Measurements from ENCODE around the gene LGALS1.

Gene LGALS1

DNA sequence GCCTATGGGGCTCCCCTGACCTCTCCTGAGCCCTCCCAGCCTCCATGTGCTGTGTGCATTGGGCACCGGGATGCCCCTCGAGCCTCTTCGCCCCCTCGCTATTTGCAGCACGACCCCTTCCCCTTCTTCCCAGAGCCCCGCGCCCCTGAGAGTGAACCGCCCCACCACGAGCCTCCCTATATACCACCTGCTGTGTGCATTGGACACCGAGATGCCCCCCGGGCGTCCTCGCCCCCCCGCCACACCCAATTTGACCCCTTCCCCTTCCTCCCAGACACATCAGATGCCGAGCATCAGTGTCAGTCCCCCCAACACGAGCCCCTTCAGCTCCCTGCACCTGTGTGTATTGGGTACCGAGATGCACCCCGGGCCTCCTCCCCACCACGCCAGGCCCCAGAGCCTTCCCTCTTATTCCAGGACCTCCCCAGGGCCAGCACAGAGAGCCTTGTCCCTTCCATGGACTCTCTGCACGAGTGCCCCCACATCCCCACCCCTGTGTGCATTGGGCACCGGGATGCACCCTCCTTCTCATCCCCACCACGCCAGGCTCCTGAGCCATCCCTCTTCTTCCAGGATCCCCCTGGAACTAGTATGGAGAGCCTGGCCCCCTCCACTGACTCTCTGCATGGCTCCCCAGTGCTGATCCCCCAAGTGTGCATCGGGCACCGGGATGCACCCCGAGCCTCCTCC, 50.3 kb downstream of the LGALS1 start:
- H3K4me3 ChIP-seq (ENCODE audit: low read depth, low read length): no peak overlapping the region
- TF ChIP-seq, protein P1, sequence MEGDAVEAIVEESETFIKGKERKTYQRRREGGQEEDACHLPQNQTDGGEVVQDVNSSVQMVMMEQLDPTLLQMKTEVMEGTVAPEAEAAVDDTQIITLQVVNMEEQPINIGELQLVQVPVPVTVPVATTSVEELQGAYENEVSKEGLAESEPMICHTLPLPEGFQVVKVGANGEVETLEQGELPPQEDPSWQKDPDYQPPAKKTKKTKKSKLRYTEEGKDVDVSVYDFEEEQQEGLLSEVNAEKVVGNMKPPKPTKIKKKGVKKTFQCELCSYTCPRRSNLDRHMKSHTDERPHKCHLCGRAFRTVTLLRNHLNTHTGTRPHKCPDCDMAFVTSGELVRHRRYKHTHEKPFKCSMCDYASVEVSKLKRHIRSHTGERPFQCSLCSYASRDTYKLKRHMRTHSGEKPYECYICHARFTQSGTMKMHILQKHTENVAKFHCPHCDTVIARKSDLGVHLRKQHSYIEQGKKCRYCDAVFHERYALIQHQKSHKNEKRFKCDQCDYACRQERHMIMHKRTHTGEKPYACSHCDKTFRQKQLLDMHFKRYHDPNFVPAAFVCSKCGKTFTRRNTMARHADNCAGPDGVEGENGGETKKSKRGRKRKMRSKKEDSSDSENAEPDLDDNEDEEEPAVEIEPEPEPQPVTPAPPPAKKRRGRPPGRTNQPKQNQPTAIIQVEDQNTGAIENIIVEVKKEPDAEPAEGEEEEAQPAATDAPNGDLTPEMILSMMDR (IDR thresholded peaks at IDR 0.05; ENCODE audit: low read depth, low read length, missing control alignments): no peak
- no peak for DNase-seq (ENCODE audit: low read depth)

DNA sequence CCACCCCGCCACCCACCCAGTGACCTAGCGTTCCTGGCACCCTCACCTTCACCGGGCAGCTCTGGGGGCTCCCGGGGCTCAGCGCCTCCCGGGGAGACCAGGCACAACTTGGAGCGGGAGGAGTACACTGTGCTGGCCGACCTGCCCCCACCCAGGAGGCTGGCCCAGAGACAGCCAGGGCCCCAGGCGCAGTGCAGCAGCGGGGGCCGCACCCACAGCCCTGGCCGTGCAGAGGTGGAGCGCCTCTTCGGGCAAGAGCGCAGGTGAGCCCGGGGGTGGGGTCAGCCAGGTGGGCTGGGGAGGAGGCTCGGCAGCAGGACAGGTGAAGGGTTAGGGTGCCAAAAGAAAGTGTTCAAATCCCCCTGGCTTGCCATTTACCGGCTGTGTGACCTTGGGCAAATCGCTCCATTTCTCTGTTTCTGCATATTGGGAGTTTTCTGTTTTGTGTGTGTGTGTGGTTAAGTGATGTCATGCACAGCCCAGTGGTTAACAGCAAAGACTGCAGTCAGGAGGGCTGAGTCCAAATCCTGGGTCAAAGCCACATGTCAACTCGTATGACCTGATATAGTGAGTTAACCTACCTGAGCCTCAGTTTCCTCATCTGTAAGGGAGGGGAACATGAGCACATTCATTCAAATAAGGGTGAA, 50.9 kb downstream of the LGALS1 start:
- DNase-seq (ENCODE audit: low read depth): no peak

DNA sequence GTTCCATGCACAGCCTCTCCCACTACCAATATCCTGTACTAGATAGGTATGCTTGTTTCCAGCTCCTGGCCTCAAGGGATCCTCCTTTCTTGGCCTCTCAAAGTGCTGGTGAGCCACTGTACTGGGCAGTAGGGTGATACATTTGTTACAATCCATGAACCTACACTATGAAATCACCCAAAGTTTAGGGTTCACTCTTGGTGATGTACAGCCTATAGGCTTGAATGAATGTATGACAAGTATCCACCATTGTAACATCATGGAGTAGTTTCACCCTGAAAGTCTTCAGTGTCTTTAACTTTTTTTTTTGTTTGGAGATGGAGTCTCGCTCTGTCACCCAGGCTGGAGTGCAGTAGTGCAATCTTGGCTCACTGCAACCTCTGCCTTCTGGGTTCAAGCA, 53.2 kb downstream of the LGALS1 start:
- no peak overlapping the region for H3K4me3 ChIP-seq (ENCODE audit: low read depth, low read length)
- TF ChIP-seq, protein P1 (IDR thresholded peaks at IDR 0.05; ENCODE audit: low read depth, low read length, missing control alignments): no peak
- no peak for DNase-seq (ENCODE audit: low read depth)

More for the DNA sequence above, 50.9 kb downstream of the LGALS1 start:
- TF ChIP-seq, protein P1 (IDR thresholded peaks at IDR 0.05; ENCODE audit: low read depth, low read length, missing control alignments): no peak
- no peak overlapping the region for H3K4me3 ChIP-seq (ENCODE audit: low read depth, low read length)

Measured in GM12864 (cell line).